OCI-LY1 (cell line): ENCODE data around the gene ARHGEF2.

Experiments used
- CTCF ChIP-seq: fragments of 200-600 bp; sonication (generic), shearing (Covaris generic); IDR thresholded peaks from 2 replicates; pipeline ENCODE4 v1.5.1; 2017; ENCODE audit warnings: mild to moderate bottlenecking, antibody characterized with exemption, low read length, moderate library complexity, mixed read lengths
- EZH2 ChIP-seq: fragments of 200-600 bp; sonication (generic), shearing (Covaris generic); IDR thresholded peaks from 2 replicates; pipeline ENCODE4 v1.8.0; 2017; ENCODE audit warnings: borderline replicate concordance, mixed run types, mild to moderate bottlenecking, antibody characterized with exemption, low read length, moderate library complexity, mixed read lengths

- TF ChIP-seq CTCF = no peak
- TF ChIP-seq EZH2 = no peak
Measured at GRCh38 chr1:155990005-155990739, 11.8 kb upstream of the ARHGEF2 start.
